Activated CD4-positive, alpha-beta T cell treated with anti-CD3 and anti-CD28 coated beads for 36 hours (primary cell): ENCODE results near the gene NEDD4L. TPM values are rescaled to one million over a fixed set of nuclear protein-coding genes. Genes with fewer than 3 reads are reported as not detected.
"Not testable (repeated sequence)": the region's sequence is repeated elsewhere in the genome, so short reads cannot be mapped to it uniquely, and the experiment has no call there.

ENCODE experiments used
- ATAC-seq: fragments of 200-7000 bp; cut with Tn5 transposase; one replicate; pipeline ENCODE4 v1.10.0; 2021; ENCODE audit warnings: mild to moderate bottlenecking, moderate library complexity
- CTCF ChIA-PET: fragments of 350-600 bp; sonication (Branson Sonifier 250); formaldehyde crosslinking; loops from one replicate; lab custom pipeline; 2021; ENCODE audit warnings: antibody characterized with exemption; lab: Charles Lee
- POLR2A ChIA-PET: fragments of 350-600 bp; sonication (Branson Sonifier 250); formaldehyde crosslinking; loops from one replicate; lab custom pipeline; 2021; ENCODE audit warnings: antibody characterized with exemption, inconsistent platforms; lab: Charles Lee
- DNase-seq: peaks from one replicate; pipeline ENCODE4 v3.0.0-alpha.2; 2020
- H3K27ac Mint-ChIP-seq: one replicate; pipeline ENCODE4 v1.8.0; 2021; ENCODE audit warnings: mixed read lengths
- H3K27me3 Mint-ChIP-seq: one replicate; pipeline ENCODE4 v1.8.0; 2021; ENCODE audit warnings: mixed read lengths
- H3K36me3 Mint-ChIP-seq: one replicate; pipeline ENCODE4 v1.8.0; 2021; ENCODE audit warnings: low read depth, mixed read lengths
- H3K4me1 Mint-ChIP-seq: one replicate; pipeline ENCODE4 v1.8.0; 2021; ENCODE audit warnings: mixed read lengths
- H3K4me3 Mint-ChIP-seq: one replicate; pipeline ENCODE4 v1.8.0; 2021; ENCODE audit warnings: mild to moderate bottlenecking, moderate library complexity, mixed read lengths
- H3K9me3 Mint-ChIP-seq: one replicate; pipeline ENCODE4 v1.8.0; 2021; ENCODE audit warnings: low read depth, mixed read lengths
- intact Hi-C, 2 experiments: fragments of 100-400 bp; cut with DNase I in 1 of 2; cut with micrococcal nuclease in 1 of 2; formaldehyde crosslinking; loops; one replicate each; pipeline versions ENCODE4 v1.14.2 to v1.15.1; 2022 to 2024; cut with DNase I, micrococcal nuclease
- total RNA-seq, 2 experiments: library from RNA; stranded (reverse); gene quantifications; one replicate each; pipeline ENCODE4 v1.2.3, GENCODE V29; 2021

The NEDD4L gene
- total RNA-seq, 2 experiments from 2014 or later: 6.4 to 6.8 TPM

GRCh38 chr18:58158008-58158407, 114.0 kb downstream of the NEDD4L start:
- H3K27me3 Mint-ChIP-seq: peaks cover 16% of the 10 kb centered on the region
- DNase-seq: no peak
- ATAC-seq: peak; percentile 33
- ChIA-PET POLR2A (no interaction called here), CTCF (no interaction called here)
- H3K36me3 Mint-ChIP-seq: no peaks in the 10 kb centered on the region
- no peak overlapping the region for H3K27ac Mint-ChIP-seq
- H3K4me1 Mint-ChIP-seq: peaks cover 9% of the 10 kb centered on the region
- H3K4me3 Mint-ChIP-seq: no peak overlapping the region
- intact Hi-C loops: no loop called here
- H3K9me3 Mint-ChIP-seq: no peaks in the 10 kb centered on the region

GRCh38 chr18:58158459-58158858, 114.4 kb downstream of the NEDD4L start:
- DNase-seq (no peak), ATAC-seq (no peak)
- H3K27ac Mint-ChIP-seq: no peak overlapping the region
- CTCF ChIA-PET: interaction anchor here (1.0 kb wide), 1 partner anchor 21 kb away, joined by 3 read pairs; no protein-coding TSS in a partner anchor
- no peaks in the 10 kb centered on the region for H3K36me3 Mint-ChIP-seq
- no peaks in the 10 kb centered on the region for H3K9me3 Mint-ChIP-seq
- peaks cover 16% of the 10 kb centered on the region for H3K27me3 Mint-ChIP-seq
- peaks cover 9% of the 10 kb centered on the region for H3K4me1 Mint-ChIP-seq
- POLR2A ChIA-PET: no interaction called here
- no peak overlapping the region for H3K4me3 Mint-ChIP-seq
- intact Hi-C loops: no loop called here

- POLR2A ChIA-PET: no interaction called here
- CTCF ChIA-PET: interaction anchor here (1.0 kb wide), 2 partner anchors 27 to 183 kb away, joined by 3 read pairs; no protein-coding TSS in a partner anchor
- Mint-ChIP-seq H3K4me3 (no peak overlapping the region), H3K27me3 (peaks cover 18% of the 10 kb centered on the region), H3K4me1 (no peaks in the 10 kb centered on the region), H3K9me3 (no peaks in the 10 kb centered on the region), H3K27ac (no peak overlapping the region), H3K36me3 (no peaks in the 10 kb centered on the region)
- DNase-seq (no peak), ATAC-seq (no peak)
- intact Hi-C loops: no loop called here
Observed at GRCh38 chr18:58161659-58162058, 117.6 kb downstream of the NEDD4L start.

GRCh38 chr18:58162127-58162526, 118.1 kb downstream of the NEDD4L start:
- intact Hi-C loops: no loop called here
- no peak overlapping the region for H3K27ac Mint-ChIP-seq
- no peak for DNase-seq
- ChIA-PET POLR2A (no interaction called here), CTCF (interaction anchor here (1.0 kb wide), 1 partner anchor 27 kb away, joined by 3 read pairs; no protein-coding TSS in a partner anchor)
- peaks cover 17% of the 10 kb centered on the region for H3K27me3 Mint-ChIP-seq
- no peak overlapping the region for H3K4me3 Mint-ChIP-seq
- H3K4me1 Mint-ChIP-seq: no peaks in the 10 kb centered on the region
- ATAC-seq: no peak
- H3K36me3 Mint-ChIP-seq: no peaks in the 10 kb centered on the region
- H3K9me3 Mint-ChIP-seq: no peaks in the 10 kb centered on the region

- peaks cover 15% of the 10 kb centered on the region for H3K27me3 Mint-ChIP-seq
- ATAC-seq (no peak), DNase-seq (no peak)
- no peak overlapping the region for H3K4me3 Mint-ChIP-seq
- H3K4me1 Mint-ChIP-seq: no peaks in the 10 kb centered on the region
- H3K36me3 Mint-ChIP-seq: no peaks in the 10 kb centered on the region
- no peaks in the 10 kb centered on the region for H3K9me3 Mint-ChIP-seq
- POLR2A ChIA-PET: no interaction called here
- CTCF ChIA-PET: interaction anchor here (1.3 kb wide), 1 partner anchor 27 kb away, joined by 3 read pairs; no protein-coding TSS in a partner anchor
- intact Hi-C loops: no loop called here
- no peak overlapping the region for H3K27ac Mint-ChIP-seq
Observed at GRCh38 chr18:58163004-58163590, 119.1 kb downstream of the NEDD4L start.

GRCh38 chr18:58166278-58166844, 122.3 kb downstream of the NEDD4L start:
- Mint-ChIP-seq H3K27ac (no peak overlapping the region), H3K36me3 (no peaks in the 10 kb centered on the region), H3K27me3 (peaks cover 5% of the 10 kb centered on the region), H3K4me3 (no peak overlapping the region), H3K9me3 (no peaks in the 10 kb centered on the region), H3K4me1 (no peaks in the 10 kb centered on the region)
- ChIA-PET POLR2A (no interaction called here), CTCF (no interaction called here)
- no peak for ATAC-seq
- DNase-seq: no peak
- intact Hi-C loops: loop anchor here in 1 of 2 experiments (1.0 kb wide), 1 partner anchor 49 kb away; no protein-coding TSS in a partner anchor

GRCh38 chr18:58167073-58167472, 123.0 kb downstream of the NEDD4L start:
- POLR2A ChIA-PET: no interaction called here
- Mint-ChIP-seq H3K4me1 (no peaks in the 10 kb centered on the region), H3K36me3 (no peaks in the 10 kb centered on the region), H3K27me3 (peaks cover 5% of the 10 kb centered on the region), H3K9me3 (no peaks in the 10 kb centered on the region), H3K27ac (no peak overlapping the region), H3K4me3 (no peak overlapping the region)
- intact Hi-C loops: no loop called here
- DNase-seq (no peak), ATAC-seq (no peak)
- CTCF ChIA-PET: interaction anchor here (1.2 kb wide), 1 partner anchor 14 kb away, joined by 4 read pairs; no protein-coding TSS in a partner anchor

GRCh38 chr18:58168221-58168620, 124.2 kb downstream of the NEDD4L start:
- ATAC-seq (no peak), DNase-seq (no peak)
- Mint-ChIP-seq H3K9me3 (no peaks in the 10 kb centered on the region), H3K4me3 (no peak overlapping the region), H3K4me1 (no peaks in the 10 kb centered on the region), H3K36me3 (no peaks in the 10 kb centered on the region), H3K27ac (no peak overlapping the region), H3K27me3 (peaks cover 2% of the 10 kb centered on the region)
- intact Hi-C loops: no loop called here
- POLR2A ChIA-PET: no interaction called here
- CTCF ChIA-PET: interaction anchor here (0.6 kb wide), 1 partner anchor 329 kb away, joined by 4 read pairs; no protein-coding TSS in a partner anchor

GRCh38 chr18:58168993-58169392, 125.0 kb downstream of the NEDD4L start:
- ChIA-PET POLR2A (no interaction called here), CTCF (no interaction called here)
- Mint-ChIP-seq H3K27me3 (peaks cover 2% of the 10 kb centered on the region), H3K27ac (no peak overlapping the region), H3K36me3 (no peaks in the 10 kb centered on the region), H3K4me1 (no peaks in the 10 kb centered on the region), H3K9me3 (no peaks in the 10 kb centered on the region), H3K4me3 (no peak overlapping the region)
- ATAC-seq (no peak), DNase-seq (no peak)
- intact Hi-C loops: no loop called here

GRCh38 chr18:58169472-58169871, 125.4 kb downstream of the NEDD4L start:
- POLR2A ChIA-PET: no interaction called here

GRCh38 chr18:58170036-58170435, 126.0 kb downstream of the NEDD4L start:
- POLR2A ChIA-PET, H3K4me3 Mint-ChIP-seq, H3K4me1 Mint-ChIP-seq, intact Hi-C loops, DNase-seq, H3K27me3 Mint-ChIP-seq, H3K36me3 Mint-ChIP-seq, ATAC-seq, H3K27ac Mint-ChIP-seq, H3K9me3 Mint-ChIP-seq: not testable (repeated sequence)
- CTCF ChIA-PET: interaction anchor here (0.6 kb wide), 1 partner anchor 157 kb away, joined by 3 read pairs; no protein-coding TSS in a partner anchor

More at GRCh38 chr18:58169472-58169871, 125.4 kb downstream of the NEDD4L start:
- DNase-seq: no peak
- H3K4me1 Mint-ChIP-seq: no peaks in the 10 kb centered on the region
- H3K36me3 Mint-ChIP-seq: no peaks in the 10 kb centered on the region
- CTCF ChIA-PET: interaction anchor here (0.6 kb wide), 1 partner anchor 157 kb away, joined by 3 read pairs; no protein-coding TSS in a partner anchor
- H3K4me3 Mint-ChIP-seq: no peak overlapping the region
- no peak for ATAC-seq
- peaks cover 2% of the 10 kb centered on the region for H3K27me3 Mint-ChIP-seq
- intact Hi-C loops: no loop called here
- no peak overlapping the region for H3K27ac Mint-ChIP-seq
- H3K9me3 Mint-ChIP-seq: no peaks in the 10 kb centered on the region

GRCh38 chr18:58172031-58172430, 128.0 kb downstream of the NEDD4L start:
- ATAC-seq: no peak
- CTCF ChIA-PET: no interaction called here
- H3K36me3 Mint-ChIP-seq: no peaks in the 10 kb centered on the region

More at GRCh38 chr18:58172031-58172430, 128.0 kb downstream of the NEDD4L start:
- Mint-ChIP-seq H3K27me3 (no peaks in the 10 kb centered on the region), H3K9me3 (no peaks in the 10 kb centered on the region), H3K4me3 (no peak overlapping the region), H3K27ac (no peak overlapping the region), H3K4me1 (no peaks in the 10 kb centered on the region)
- intact Hi-C loops: no loop called here
- POLR2A ChIA-PET: no interaction called here
- no peak for DNase-seq
